ENCODE data around the gene LMNTD1.

GRCh38 chr12:25455696-25456095 lies 97.4 kb downstream of the LMNTD1 start:
- TF ChIP-seq, protein P1, sequence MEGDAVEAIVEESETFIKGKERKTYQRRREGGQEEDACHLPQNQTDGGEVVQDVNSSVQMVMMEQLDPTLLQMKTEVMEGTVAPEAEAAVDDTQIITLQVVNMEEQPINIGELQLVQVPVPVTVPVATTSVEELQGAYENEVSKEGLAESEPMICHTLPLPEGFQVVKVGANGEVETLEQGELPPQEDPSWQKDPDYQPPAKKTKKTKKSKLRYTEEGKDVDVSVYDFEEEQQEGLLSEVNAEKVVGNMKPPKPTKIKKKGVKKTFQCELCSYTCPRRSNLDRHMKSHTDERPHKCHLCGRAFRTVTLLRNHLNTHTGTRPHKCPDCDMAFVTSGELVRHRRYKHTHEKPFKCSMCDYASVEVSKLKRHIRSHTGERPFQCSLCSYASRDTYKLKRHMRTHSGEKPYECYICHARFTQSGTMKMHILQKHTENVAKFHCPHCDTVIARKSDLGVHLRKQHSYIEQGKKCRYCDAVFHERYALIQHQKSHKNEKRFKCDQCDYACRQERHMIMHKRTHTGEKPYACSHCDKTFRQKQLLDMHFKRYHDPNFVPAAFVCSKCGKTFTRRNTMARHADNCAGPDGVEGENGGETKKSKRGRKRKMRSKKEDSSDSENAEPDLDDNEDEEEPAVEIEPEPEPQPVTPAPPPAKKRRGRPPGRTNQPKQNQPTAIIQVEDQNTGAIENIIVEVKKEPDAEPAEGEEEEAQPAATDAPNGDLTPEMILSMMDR (IDR thresholded peaks at IDR 0.05) = no peak
- TF ChIP-seq POLR2A (IDR thresholded peaks at IDR 0.05) (no peak), EP300 (IDR thresholded peaks at IDR 0.05) (no peak)
